LNCAP (cell line): ENCODE data around the gene TMIGD2.

Experiments
- TF ChIP-seq, protein P1 (sequence below): fragments of 450-650 bp; IDR thresholded peaks from 2 replicates; pipeline ENCODE4 v1.5.1; 2017; ENCODE audit warnings: mild to moderate bottlenecking

TMIGD2 gene

DNA sequence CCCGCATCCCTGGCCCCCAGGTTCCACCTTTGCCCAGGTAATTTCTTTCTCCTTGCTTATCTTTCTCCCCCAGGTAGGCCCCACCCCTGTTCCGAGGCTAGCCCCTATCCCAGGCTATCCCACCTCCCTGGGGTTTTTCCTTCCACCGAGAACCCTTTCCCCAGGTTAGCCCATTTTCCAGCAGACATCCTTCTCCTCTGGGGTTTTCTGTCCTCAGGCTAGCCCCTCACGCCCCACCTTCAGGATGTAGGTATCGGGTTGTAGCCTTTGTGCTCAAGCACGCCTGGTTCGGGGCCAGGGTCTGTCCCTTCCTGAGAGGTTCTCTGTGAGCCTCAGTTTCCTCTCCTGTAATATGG lies 3.0 kb upstream of the TMIGD2 start:
- TF ChIP-seq, protein P1, sequence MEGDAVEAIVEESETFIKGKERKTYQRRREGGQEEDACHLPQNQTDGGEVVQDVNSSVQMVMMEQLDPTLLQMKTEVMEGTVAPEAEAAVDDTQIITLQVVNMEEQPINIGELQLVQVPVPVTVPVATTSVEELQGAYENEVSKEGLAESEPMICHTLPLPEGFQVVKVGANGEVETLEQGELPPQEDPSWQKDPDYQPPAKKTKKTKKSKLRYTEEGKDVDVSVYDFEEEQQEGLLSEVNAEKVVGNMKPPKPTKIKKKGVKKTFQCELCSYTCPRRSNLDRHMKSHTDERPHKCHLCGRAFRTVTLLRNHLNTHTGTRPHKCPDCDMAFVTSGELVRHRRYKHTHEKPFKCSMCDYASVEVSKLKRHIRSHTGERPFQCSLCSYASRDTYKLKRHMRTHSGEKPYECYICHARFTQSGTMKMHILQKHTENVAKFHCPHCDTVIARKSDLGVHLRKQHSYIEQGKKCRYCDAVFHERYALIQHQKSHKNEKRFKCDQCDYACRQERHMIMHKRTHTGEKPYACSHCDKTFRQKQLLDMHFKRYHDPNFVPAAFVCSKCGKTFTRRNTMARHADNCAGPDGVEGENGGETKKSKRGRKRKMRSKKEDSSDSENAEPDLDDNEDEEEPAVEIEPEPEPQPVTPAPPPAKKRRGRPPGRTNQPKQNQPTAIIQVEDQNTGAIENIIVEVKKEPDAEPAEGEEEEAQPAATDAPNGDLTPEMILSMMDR = no peak

DNA sequence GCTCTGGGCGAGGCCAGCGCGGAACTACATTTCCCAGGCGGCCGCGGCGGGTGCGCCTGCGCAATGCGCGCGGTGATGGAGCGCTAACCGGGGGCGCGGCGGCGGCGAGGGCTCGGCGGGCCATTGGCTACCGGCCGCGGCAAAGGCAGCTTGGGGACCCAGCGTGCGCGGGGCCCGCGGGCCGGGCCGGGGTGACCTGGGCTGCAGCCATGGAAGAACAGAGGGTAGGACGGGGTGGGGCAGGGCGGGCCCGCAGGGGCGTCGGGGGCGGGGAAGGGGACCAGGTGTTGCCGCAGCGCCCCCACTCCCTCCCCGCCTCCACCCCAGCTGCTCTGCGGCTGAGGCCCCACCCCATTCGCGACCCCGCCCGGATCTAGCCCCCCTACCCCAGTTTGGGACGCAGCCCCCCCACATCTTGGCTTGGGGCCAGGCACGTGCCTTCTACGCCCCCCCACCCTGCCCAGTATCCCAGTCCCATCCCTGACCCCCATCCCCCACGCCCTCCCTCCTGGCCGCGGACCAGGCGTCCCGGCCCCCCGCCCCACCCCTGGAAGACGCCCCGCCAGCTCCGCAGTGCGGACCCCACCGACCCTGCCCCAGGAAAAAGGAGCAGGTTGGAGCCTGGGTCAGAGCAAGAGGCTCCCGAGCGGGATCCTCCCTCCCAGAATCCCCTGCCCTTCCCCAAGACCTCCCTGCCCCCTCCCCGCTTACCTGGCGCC lies 2.5 kb upstream of the TMIGD2 start, which contains the start of gene FSD1:
Gene FSD1 (plus strand): TSS at position 61 of the 719 bp plus-strand sequence. CDS start 149 bp downstream, at position 210.
- TF ChIP-seq, protein P1 = no peak

DNA sequence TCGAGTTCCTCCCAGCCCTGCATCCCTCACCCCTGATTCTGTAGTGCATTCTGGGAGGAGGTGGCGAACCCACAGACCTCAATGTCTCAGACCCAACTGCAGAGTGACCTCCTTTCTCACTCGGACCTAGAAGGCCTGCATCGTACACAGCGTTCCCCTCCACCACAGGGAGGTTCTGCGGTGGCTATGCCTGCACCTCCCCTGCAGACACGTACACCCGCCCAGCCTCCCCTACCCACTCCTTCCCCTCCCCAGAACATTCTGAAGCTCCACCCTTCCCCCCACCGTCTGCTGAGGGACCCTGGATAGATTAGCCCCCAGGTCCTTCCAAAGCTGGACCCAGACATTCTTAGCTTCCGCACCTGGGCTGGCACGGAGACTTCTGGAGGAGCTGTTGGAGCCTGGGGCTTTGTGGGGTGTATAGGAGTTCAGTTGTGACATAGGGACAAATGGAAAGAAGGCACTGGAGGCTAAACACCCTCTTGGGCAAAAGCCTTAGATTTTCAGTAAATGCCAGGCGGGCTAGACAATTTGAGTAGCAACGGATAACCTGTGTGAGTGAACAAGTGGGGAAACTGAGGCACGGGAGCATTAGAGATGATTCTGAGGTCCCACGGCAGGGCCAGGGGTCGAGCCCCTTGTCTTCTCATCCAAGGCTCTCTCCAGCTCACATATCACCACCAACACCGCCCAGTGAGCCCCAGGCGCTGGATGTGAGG lies 1.8 kb upstream of the TMIGD2 start:
- TF ChIP-seq, protein P1 = no peak

DNA sequence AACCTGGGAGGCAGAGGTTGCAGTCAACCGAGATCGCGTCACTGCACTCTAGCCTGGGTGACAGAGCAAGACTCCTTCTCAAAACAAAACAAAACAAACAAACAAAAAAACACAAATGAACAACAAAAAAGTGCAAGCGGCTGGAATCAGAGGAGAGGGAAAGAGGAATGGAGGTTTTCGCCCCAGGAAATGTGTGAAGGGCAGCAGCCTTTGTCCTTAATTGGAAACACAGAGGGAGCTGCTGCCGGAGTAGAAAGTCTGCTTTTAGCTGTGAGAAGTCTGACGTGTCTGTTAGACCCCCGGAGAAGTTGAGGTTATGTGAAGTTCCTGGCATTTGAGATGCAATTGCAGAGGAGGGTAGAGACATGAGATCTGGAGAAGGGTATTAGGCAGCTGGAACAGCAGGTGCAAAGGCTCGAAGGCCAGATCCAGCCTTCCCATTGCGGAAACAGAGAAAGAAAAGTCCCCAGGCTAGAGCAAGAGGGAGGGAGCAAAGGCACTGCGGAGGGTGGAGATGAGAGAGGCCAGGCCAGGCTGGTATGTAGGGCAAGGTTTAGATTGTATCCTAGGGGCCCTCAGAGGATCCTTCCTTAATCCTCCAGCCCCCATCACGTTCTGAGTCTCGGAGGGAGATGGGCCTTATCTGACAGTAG lies 473 bp downstream of the TMIGD2 start:
- TF ChIP-seq, protein P1 = no peak

DNA sequence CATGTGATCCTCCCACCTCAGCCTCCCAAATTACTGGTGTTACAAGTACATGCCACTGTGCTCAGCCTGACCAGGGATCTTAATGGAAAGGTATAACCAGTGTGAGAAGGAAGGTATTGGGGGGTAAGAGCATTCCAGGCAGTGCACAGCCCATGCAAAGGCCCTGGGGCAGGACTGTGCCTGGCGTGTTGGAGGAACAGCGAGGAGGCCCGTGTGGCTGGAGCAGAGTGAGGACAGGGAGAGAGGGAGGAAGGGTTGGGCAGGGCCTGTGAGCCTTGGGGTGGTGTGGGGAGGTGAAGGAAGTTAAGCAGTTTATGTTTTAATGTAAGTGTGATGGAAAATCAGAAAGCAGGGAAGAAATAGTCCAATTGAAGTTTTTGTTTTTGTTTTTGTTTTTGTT lies 1.6 kb downstream of the TMIGD2 start:
- TF ChIP-seq, protein P1 = no peak

DNA sequence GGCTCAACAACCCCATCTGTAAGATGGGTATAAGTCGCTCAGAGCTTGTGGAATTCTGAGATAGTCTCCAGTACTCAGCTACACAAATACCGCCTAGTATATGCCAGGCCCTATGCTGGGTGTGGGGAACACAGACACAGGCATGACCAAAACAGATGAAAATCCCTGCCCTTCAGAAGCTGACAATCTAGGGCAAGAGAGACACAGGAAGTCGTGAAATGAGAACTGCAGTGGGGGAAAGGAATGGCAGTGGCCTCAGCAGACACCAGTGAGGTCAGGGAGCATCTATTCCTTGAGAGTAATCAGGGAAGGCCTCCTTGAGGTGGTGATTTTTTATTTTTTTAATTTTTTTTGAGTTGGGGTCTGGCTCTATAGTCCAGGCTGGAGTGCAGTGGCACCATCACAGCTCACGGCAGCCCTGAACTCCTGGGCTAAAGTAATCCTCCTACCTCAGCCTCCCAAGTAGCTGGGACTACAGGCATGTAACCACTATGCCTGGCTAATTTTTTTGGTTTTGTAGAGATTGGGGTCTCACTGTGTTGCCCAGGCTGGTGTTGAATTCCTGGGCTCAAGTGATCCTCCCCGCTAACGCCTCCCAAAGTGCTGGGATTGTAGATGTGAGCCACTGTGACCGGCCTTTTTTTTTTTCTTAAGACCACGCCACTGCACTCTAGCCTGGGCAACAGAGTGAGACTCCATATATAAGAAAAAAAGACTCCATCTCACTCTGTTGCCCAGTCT lies 3.2 kb downstream of the TMIGD2 start:
- TF ChIP-seq, protein P1 = no peak
